A375 (cell line): ENCODE results near the gene COX7A2L. TPM values are rescaled to one million over a fixed set of nuclear protein-coding genes. Genes with fewer than 3 reads are reported as not detected.

Experiments
- total RNA-seq: library from RNA; depleted of rRNA; stranded (reverse); fragments of >200 nt; shearing (Covaris generic); gene quantifications from 2 replicates; pipeline ENCODE4 v1.2.3, GENCODE V29; 2014; rRNA removed

The COX7A2L gene, protein sequence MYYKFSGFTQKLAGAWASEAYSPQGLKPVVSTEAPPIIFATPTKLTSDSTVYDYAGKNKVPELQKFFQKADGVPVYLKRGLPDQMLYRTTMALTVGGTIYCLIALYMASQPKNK
- total RNA-seq, result 99.6 and 102 TPM in 2 replicates

DNA sequence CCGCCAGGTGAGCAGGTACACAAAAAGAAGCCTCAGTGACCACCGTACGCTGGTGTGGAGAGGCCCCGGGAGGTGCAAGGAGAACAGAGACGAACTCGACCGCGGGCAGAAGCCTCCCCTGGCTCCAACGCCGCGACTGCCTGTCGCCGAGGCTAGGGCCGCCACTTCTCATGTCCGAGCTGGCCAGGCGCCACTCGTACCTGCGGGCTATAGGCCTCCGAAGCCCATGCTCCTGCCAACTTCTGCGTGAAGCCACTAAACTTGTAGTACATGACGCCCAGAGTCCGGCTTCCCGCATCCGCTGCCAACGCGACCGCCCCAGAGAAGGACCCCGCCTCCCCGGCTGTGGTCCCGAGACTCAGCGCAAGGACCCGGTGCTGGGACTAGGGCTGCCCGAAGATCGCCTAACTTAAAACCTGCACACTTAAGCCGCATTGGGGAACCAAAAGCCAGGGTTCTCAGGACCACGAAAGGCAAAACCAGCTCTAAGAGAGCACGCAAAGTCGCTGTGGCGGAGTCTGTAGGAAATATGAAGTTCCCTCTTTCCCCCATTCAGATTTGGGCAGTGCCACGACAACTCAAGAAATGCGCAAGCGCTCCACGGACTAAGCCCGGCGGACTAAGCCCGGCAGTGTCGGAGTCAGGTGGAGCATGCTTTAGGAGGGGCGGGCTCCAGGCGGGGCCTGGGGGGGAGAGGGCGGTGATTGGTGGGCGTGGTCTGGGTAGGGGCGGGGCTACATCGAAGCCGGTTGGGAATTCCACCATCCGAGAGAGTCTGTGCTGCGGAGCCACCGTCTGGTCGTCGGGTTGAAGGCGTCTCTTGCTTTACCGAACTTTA lies at the start of gene COX7A2L:
Gene COX7A2L, minus strand, starts transcription at position 328 of the 838 bp plus-strand sequence. Its CDS starts 56 bp downstream, at position 272.

Other genes starting within 250 kb of the COX7A2L start
- 21.3 and 24.2 TPM in 2 replicates for gene EML4, start 191.9 kb downstream of the COX7A2L start, total RNA-seq
- 0.24 and 0.45 TPM in 2 replicates for gene KCNG3, start 132.8 kb upstream of the COX7A2L start, total RNA-seq
- gene MTA3, start 207.4 kb upstream of the COX7A2L start, total RNA-seq, result 23.2 and 29.0 TPM in 2 replicates